NCI-H2171 (cell line): Measurements from ENCODE around the gene ANAPC5.
"Not testable (repeated sequence)": the region's sequence is repeated elsewhere in the genome, so short reads cannot be mapped to it uniquely, and the experiment has no call there.

Source experiments
- DNase-seq: peaks from one replicate; lab custom pipeline; 2025; lab: John Stamatoyannopoulos, UW

ANAPC5 gene

GRCh38 chr12:121351820-121352681 lies at the start of gene ANAPC5:
ANAPC5 (minus strand) TSS chr12:121352411; CDS start chr12:121352340, 71 bp downstream.
- DNase-seq, result peak; percentile 95

DNA sequence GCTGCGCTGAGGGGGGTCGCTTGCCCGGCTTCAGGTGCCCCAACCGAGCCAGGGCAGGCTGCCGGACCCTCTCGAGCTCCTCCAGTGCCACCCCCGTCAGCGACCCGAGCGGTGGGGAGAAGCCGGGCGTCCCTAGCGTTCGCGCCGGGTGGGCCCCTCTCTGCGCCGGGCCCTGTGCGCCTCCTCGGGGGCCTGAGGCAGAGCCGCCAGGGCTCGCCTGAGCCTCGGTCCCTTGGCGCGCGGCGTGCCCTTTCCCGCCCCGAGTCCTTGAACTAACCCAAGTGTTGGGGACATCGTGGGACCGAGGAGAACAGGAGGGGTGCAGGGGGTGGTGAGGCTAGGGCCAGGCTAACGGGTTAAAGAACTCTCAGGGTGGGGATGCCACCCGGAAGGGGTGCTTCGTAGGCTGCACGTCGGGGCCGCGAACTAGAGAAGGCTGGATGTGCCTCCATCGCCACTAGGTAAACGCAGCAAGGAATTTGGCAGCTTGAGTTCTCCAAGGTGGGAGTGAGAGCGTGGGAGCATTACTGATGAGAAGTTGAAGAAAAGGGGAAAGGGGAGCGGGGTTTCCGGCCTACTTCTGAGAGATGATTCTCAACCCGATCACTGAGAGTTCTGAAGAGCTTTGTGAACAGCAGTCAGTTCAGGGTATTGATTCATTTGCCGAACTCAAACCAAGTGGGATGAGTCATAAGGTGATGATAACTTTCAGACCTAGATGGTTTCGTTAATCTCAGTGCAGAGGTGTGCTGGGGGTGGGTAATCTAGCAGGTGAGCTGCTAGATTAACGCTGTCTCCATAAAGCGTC lies 48.3 kb upstream of the ANAPC5 start:
- peak; percentile 19 for DNase-seq

- peak; percentile 98 for DNase-seq
These were observed 47.5 kb upstream of the ANAPC5 start, which contains the start of gene RNF34 for GRCh38 chr12:121399391-121400331. RNF34 (plus strand) TSS chr12:121400118; CDS start chr12:121400213, 95 bp downstream.

DNA sequence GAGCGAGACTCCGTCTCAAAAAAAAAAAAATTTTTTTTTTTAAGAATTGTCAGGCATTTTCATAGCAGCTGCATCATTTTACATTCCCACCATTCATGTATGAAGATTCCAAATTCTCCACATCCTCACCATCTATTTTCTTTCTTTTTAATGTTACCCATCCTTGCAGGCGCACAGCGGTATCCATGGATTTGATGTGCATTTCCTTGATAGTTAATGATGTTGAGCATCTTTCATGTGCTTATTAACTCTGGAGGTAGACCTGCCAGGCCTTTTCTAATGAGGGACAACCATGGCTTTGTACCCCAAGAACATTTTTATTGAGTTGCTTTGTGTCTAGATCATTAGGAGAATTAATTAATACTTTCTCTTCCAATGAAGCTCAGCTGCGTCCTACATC lies 46.1 kb upstream of the ANAPC5 start:
- no peak for DNase-seq

DNA sequence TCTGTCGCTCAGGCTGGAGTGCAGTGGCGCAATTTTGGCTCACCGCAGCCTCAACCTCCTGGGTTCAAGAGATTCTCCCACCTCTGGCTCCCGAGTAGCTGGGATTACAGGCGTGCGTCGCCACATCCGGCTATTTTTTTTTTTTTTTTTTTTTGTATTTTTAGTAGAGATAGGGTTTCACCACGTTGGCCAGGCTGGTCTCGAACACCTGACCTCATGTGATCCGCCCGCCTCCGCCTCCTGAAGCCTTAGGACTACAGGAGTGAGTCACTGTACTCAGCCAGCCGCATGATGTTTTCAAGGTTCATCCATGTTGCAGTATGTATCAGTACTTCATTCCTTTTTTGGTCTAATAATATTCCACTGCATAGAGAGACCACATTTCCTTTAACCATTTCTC lies 45.3 kb upstream of the ANAPC5 start:
- no peak for DNase-seq

DNA sequence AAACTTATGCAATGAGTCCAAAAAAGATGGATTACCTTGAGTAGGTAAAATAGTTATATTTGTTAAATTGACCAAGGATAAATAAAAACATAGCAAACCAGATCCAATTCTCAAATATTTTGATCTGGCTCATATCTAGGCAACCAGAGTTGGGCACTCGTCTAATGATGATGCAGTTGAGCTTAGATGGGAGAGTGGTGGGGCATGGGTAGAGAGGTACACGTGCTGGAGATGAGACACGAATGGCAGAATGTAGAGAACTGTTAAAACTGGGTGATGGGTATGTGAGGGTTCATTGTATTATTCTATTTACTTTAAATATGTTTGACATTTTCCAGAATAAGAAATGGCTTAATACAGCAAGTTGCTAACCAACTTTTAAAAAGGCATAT lies 40.1 kb upstream of the ANAPC5 start:
- no peak for DNase-seq

GRCh38 chr12:121391619-121392324 lies 39.6 kb upstream of the ANAPC5 start:
- peak; percentile 83 for DNase-seq

- DNase-seq, result no peak
These were observed 38.6 kb upstream of the ANAPC5 start for GRCh38 chr12:121390856-121391255.

DNA sequence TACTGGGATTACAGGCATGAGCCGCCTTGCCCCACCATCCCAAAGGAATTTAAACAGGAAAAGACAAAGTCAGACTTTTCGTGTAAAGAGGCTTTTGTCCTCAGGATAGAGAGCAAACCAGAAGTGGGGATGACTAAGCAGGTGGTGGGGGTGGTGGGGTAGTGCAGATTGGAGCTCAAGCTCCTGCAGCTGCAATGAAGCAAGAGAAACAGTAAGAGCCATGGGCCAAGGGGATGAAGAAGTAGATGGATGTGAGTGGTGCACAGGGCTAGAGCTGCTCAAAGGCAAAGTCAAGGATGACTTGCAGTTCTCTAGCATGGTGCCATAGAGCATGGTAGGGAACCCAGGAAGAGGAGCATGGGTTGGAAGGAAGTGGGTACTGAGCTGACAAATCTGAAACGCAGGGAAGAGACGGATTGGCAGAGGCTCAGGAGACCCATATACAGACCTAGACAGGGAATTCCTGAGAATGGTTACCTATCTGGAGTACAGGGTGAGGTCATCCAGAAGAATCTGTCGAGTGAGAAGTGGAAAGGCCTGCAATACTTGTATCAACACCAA lies 36.3 kb upstream of the ANAPC5 start:
- no peak for DNase-seq

DNA sequence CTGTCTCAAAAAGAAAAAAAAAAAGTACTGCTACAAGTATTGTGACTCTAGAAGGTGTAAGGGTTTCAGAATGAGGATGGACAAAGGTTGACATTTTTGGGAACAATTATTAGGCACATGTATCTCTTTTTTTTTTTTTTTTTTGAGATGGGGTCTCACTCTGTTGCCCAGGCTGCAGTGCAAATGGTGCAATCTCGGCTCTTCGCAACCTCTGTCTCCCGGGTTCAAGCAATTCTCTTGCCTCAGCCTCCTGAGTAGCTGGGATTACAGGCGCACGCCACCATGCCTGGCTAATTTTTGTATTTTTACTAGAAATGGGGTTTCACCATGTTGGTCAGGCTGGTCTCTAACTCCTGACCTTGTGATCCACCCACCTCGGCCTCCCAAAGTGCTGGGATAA lies 32.7 kb upstream of the ANAPC5 start:
- not testable (repeated sequence) for DNase-seq

- DNase-seq, result no peak
These were observed 31.4 kb upstream of the ANAPC5 start for GRCh38 chr12:121383601-121384021.

GRCh38 chr12:121379945-121380344 lies 27.7 kb upstream of the ANAPC5 start:
- no peak for DNase-seq

GRCh38 chr12:121378736-121379135 lies 26.5 kb upstream of the ANAPC5 start:
- no peak for DNase-seq

- DNase-seq, result no peak
These were observed 24.8 kb upstream of the ANAPC5 start for GRCh38 chr12:121376754-121377697.

GRCh38 chr12:121374945-121375584 lies 22.9 kb upstream of the ANAPC5 start:
- DNase-seq, result not testable (repeated sequence)

- not testable (repeated sequence) for DNase-seq
These were observed 22.1 kb upstream of the ANAPC5 start for GRCh38 chr12:121374336-121374735.

DNA sequence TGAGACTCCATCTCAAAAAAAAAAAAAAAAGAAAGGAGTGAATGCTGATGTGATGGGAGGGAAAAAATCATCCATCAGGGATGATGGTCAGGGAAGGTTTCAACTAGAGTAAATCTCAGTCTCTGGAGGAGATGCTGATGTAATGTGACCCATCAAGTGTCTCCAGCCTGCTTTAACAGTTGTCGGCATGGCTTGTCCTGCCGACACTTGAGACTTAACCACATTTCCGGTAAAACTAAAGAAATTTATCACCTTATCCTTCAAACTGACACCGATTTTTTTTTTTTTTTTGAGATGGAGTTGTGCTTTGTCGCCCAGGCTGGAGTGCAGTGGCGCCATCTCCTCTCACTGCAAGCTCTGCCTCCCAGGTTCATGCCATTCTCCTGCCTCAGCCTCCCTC lies 21.5 kb upstream of the ANAPC5 start:
- no peak for DNase-seq

- DNase-seq, result no peak
These were observed 19.2 kb upstream of the ANAPC5 start for GRCh38 chr12:121371404-121371803.

DNA sequence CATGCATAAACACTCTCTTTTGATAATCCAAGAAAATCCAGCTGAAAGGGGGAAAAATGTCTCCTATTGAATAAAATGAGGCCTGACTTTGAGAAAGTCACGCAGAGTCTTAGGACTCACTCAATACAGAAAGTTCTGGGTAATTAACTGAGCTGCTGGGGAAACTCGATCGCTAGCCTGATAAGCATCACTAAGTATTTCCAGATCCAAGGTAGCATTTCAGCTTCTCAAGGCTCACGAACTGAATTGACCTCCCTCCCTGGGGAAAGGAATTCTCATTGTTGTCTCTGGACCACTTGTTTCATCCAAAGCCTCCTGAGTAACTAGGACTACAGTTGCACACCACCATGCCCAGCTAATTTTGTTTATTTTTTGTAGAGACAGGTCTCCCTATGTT lies 13.8 kb upstream of the ANAPC5 start:
- no peak for DNase-seq
